Measurements from ENCODE around the gene GABBR1.

The GABBR1 gene

DNA sequence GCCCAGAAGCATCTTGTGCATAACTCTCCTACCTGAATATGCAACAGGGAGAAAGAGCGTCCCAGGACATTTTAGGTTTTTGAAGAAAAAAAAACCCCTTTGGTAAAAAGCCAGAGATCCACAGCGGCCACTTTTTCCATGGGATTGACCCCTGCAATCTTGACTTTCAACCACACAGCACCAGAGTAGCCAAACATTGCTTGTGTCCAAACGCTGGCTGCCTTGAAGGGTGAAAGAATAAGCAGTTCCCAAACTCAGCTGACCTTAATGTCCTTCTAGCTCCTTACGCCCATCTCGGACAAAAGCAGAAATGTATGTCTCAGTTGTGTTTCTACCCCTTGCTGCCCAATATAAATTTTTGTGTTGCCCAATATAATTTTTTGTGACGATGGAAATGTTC, 22.7 kb upstream of the GABBR1 start:
- in situ Hi-C loops (cut with HindIII; ENCODE audit: low sequenced_read_pairs): no loop called here

DNA sequence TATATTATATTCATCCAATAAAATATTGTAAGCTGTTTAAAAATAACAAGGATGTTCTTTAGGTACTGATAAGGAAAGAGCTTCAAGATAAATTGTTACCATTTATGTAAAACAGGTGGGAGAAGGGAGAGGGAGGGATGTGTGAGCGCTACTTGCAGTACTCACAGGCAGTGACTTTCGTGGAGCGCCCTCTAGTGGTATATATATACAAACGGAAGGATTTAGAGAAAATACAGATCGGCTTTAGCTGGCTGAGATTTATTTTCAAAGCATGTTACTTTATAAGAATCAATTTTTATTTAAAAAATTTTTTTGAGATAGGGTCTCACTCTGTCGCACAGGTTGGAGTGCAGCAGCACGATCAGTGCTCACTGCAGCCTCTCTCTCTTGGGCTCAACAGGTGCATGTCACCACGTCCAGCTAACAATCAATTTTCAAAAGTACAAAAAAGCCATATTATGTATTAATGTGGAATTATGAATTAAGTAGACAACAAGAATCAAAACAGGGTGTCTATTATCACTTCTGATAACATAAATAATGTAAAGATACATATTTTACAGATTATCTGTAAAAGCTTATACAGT, 20.6 kb upstream of the GABBR1 start:
- in situ Hi-C loops (cut with HindIII; ENCODE audit: low sequenced_read_pairs): no loop called here

DNA sequence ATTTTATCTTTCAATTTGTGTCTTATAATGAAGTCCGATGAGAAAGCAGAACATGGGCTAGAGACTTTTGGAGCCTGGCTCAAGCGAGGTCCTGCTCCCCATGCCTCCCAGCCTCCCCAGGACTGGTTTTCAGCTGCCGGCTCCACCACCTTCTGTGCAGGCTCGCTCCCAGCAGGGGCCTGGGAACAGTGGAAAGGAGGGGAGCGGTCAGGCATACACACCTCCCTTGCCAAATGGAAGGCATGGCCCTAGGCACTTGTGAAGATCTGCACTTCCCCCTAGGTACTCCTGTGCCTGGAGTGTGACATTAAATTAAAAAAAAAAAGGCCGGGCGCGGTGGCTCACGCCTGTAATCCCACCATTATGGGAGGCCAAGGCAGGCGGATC, 19.2 kb upstream of the GABBR1 start:
- in situ Hi-C loops (cut with HindIII; ENCODE audit: low sequenced_read_pairs): no loop called here

DNA sequence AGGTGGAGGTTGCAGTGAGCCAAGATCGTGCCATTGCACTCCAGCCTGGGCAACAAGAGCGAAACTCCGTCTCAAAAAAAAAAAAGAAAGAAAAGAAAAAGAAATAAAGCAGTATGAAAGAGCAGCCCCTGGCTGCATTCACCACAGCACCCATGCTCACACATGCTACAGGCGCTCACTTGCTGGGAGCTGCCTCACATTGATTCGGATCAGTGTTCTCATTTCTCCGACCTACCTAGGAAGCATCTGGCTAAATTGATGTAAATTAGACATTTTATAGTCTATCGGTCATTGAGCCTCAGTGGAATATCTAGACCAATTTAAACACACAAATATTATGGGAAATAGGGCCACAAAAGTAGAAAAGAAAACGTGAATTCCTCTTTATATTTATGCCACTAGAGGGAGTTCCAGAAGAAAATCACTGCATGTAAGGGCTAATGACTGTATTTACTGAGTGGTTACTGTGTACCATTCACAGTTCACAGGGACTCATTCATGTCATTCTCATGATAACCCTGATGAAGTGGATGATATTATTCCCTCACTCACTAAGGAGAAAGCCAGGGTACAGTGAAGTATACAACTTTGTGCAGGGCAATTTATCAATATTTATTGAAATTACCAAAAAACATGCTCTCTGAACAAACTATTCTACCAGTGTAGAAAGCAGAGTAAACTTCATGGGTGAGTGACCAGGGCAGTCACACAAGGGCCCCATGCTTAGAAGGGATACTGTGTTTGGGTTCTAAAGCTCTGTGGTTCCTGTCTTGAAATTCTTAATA, 18.6 kb upstream of the GABBR1 start:
- in situ Hi-C loops (cut with HindIII; ENCODE audit: low sequenced_read_pairs): no loop called here

DNA sequence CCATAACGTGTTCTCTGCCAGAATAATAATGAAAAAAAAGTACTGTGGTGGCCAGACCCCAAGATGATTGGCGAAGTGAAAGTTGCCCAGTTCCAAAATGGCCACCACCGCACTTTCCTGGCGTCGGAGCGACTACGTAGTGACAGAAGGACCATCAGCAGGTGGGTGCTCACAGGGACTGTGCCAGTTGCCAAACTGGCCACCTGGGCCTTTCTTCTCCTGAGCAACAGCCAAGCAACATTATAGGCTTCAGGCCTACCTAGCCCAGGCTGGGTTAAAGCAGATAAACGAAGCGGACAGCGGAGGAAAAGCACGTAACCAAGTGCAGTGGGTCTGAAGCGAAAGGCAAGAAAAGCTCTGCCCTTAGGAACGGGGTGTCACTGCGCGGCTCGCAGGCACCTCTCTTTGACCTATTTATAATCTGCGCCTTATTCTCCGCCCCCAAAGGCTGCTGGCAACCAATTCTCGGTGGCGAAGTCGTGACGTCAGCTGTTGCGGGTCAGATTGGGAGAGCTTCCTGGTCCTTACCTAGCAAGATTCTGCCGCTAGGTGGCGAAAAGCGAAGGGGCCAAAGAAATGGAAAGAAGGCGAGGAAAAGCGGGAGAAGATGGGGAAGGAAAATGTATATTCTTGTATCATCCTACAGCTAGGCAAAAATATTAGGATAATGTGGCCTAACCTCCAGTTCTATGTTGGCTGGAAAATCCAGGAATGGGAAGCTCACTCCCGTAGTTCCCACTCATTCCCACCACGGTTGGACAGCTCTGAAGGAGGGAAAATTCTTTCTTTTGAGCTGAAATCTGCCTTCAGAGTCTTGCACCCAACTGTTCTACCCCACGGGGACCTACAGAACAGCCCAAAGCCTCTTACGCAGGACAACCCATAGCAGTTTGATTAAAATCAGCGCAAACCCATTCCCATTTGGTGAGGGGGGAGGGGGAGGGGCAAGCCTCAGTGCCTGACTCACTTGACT, 17.0 kb upstream of the GABBR1 start:
- in situ Hi-C loops (cut with HindIII; ENCODE audit: low sequenced_read_pairs): no loop called here

DNA sequence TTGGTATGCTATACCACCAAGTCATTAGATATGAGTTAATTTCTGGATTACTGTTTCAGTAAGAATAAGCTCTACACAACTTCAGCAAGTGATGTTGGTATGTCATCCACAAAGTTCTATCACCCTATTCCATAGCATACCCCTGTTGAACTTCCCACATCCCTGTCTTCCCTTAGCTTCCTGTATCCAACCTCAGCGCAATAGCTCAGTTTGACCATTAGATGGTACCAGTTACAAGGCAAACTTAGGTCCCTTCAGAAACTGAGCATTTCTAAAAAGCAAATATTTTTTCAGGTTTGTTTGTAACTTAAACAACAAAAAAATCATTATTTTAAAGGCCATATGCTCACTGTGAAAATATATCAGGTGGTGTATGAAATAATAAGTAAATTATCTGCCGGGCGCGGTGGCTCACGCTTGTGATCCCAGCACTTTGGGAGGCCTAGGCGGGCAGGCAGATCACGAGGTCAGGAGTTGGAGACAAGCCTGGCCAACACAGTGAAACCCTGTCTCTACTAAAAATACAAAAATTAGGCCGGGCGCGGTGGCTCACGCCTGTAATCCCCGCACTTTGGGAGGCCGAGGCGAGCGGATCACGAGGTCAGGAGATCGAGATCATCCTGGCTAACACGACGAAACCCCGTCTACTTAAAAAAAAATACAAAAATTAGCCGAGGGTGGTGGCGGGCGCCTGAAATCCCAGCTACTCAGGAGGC, 15.1 kb upstream of the GABBR1 start:
- in situ Hi-C loops (cut with HindIII; ENCODE audit: low sequenced_read_pairs): no loop called here

DNA sequence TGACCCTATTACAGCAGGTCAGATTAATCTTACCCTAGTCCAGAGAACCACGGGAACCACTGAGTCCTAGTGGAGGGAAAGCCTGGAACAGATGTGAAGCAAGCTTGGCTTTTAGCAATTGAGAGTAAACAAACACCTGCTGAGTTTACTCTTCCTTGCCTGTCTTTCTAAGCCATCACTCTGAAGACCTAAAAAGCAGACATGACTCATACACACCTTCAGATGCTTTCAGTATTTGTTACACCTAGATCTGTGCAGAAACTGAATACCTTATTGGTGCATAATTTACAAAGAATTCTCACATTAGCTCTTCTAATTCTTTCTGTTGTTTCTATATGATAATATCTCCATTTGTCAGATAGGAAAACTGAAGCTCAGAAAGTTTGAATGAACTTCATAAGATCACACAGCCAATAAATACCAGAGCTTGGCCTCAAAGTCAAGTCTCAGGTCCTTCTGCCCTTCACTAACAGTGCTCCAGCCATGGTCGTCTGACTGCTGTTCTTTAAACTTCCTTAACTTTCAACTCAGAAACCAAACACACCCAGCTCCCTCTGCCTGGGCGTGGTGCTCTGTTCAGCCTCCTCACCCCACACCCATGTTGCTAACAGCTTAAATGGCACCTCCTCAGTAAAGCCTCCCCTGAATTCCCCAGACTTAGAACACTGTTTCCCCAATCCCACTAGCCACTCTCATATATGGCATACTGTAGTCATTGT, 8.6 kb upstream of the GABBR1 start:
- in situ Hi-C loops (cut with HindIII; ENCODE audit: low sequenced_read_pairs): loop anchor here (5.0 kb wide), 2 partner anchors 44 to 191 kb away; no protein-coding TSS in a partner anchor

DNA sequence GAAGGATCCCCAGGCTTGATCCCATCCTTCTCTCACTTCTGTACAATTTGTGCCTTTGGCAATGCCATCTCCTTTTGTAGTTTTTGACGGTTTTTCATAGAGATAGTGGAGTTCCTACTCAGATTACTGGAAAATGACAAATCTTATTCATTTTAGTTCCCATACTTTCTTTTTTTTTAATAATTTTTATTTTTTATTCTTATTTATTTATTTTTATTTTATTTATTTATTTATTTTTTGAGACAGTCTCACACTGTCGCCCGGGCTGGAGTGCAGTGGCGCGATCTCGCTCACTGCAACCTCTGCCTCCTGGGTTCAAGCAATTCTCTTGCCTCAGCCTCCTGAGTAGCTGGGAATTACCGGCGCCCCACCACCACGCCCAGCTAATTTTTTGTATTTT, 4.3 kb upstream of the GABBR1 start:
- in situ Hi-C loops (cut with HindIII; ENCODE audit: low sequenced_read_pairs): no loop called here

DNA sequence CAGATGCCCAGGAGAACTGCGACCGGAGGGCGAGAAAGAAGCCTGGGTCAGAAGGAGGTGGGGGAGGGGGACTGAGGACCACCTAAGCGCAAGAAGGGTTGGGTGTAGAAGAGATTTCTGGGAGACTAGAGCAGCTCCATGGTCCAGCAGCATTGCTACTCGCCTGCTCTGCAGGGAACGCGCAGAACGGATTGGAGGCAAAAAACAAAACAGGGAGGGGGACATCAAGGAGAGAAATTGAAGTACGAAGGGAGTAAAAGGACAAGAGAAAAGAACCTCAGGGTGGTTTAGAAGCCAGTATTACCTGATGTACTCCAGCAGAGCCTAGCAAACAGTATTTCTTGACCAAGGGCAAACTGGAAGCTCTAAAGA, 537 bp upstream of the GABBR1 start:
- in situ Hi-C loops (cut with HindIII; ENCODE audit: low sequenced_read_pairs): no loop called here

DNA sequence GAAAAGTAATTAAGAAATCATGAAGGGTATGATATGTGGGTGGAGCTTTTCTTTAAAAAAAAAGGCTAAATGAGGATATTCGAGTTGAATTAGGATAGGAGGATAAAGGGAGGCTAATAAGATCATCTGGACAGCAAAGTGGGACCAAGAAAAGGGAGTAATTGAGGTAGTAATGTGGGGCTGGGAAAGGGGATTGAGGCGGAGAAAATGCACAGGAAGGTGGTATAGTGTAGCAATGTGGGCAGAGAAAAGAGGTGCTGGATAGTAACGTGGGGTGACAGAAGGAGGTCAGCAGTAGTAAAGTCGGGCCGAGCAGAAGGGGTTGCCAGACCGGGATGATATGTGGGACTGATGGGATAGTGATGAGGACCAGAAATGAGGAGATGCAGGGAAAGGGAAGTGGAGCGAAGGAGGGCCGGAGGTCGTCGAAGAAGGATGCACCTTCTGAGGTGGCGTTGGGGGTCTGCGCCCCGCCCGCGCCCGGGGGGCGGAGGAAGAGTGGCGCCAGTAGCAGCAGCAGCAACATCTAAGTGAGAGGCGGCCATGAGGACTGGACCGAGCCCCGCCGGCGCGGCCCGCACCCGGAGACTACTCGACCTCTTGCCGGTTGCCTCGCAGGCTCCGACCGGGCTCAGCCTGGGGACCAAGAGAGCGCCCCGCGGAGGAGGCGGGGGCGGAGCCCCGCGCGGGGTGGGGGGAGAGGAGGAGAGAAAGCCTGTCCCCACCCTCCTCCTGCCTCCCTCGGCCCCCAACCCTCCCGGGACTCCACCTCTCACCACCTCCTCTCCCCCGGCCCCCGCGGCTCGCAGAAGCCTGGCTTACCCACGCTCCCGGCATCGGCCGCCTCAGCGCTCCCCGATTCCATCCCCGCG, 887 bp downstream of the GABBR1 start:
- in situ Hi-C loops (cut with HindIII; ENCODE audit: low sequenced_read_pairs): no loop called here

DNA sequence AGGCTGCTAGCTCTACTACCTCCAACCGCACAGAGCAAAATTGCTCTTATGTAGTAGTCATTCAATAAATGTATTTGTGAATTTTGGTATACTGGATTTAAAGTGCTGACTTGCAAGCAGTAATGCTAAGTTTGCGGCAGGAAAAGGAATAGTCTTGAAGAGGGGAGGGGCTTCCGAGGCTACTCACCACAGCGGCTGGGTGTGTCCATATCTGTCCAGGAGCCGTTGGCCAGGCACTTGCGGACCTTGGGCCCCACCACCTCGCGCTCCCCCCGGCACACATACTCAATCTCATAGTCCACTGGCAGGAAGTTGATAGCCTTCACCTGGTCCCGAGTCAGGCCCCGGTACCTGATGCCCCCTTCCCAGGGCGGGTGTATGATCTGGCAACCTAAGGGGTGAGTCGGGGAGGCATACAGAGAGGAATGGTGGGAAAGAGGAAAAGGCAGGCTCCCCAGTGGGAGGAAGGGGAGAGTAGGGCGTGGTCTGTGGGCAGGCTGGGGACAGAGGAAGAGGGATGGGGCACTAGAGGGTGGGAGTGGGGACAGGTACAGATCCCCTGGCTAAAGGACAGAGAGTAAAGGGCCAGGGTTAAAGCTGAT, 1.7 kb downstream of the GABBR1 start:
- in situ Hi-C loops (cut with HindIII; ENCODE audit: low sequenced_read_pairs): no loop called here

DNA sequence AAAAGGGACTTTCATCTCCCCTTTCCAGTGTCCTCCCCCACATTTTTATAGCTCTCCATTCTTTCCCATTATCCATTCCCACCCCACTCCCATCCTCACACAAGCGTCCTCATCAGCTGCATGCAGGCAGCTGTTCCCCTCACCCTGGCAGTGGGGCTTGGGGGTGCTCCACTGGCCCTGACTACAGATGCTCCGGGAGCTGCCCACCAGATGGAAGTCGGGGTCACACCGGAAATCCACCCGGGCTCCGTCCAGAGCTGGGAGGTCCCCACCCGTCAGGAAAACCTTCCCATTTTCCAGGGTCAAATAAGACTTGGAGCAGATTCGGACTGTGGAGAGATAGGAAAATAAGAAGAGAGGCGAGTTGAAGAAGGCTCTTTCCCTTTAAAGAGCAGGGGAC, 2.7 kb downstream of the GABBR1 start:
- in situ Hi-C loops (cut with HindIII; ENCODE audit: low sequenced_read_pairs): no loop called here

DNA sequence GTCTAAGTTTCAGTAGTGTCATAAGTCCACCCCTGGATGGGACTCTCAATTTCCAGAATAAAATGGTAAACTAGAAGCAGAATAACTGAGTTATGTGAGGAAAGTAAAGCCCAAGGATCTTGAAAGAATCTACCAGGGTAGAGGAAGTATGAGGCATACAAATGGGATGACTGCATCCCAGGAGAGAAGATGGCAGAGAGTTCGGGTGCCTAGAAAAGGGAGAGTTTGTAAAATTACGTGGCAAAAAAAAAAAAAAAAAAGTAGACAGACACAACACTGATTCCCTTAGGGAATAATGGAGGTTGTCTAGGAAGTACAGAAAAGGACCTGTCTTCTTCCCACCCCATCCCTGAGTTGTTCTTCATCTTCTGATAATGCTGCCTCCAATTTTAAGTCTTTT, 3.4 kb downstream of the GABBR1 start:
- in situ Hi-C loops (cut with HindIII; ENCODE audit: low sequenced_read_pairs): no loop called here

DNA sequence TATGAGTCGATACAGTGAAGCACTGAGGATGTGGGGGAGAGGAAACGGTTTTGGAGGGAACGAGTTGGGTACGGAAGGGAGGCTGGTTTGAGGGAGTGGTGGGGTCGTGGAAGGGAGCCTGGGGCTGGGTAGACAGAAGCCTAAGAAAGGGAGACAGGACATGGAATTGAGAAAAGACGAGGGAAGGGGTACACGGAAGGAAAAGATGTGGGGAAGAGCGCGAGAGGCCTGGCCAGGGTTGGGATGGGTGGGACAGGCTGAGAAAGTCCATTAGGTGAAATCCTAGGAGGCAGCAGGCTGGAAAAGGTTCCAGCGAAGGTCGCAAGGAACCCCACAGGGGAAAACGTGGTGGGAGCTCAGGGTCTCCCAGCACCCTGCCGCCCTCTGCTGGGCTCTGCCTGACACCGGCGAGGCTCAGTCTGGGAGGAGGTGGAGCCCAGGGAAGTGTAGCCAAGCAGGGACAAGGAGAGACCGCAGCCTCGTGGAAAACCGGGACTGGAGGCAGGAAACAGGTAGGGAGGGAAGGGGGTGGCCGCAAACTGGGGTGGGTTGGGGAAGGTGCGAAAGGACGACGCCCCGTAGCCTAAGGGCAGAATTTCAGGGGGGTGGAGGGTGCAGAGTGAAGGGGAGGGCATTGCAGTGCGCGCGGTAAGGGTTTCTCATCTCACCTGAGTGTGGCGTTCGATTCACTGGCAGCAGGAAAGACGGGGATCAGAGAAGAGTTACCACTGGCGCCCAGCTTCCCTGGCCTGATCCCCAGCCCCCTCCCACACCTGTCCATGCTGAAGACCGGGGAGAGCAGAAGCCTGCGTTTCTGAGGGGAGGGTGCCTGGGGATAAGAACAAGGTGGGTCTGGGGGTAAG, 4.3 kb downstream of the GABBR1 start:
- in situ Hi-C loops (cut with HindIII; ENCODE audit: low sequenced_read_pairs): no loop called here

DNA sequence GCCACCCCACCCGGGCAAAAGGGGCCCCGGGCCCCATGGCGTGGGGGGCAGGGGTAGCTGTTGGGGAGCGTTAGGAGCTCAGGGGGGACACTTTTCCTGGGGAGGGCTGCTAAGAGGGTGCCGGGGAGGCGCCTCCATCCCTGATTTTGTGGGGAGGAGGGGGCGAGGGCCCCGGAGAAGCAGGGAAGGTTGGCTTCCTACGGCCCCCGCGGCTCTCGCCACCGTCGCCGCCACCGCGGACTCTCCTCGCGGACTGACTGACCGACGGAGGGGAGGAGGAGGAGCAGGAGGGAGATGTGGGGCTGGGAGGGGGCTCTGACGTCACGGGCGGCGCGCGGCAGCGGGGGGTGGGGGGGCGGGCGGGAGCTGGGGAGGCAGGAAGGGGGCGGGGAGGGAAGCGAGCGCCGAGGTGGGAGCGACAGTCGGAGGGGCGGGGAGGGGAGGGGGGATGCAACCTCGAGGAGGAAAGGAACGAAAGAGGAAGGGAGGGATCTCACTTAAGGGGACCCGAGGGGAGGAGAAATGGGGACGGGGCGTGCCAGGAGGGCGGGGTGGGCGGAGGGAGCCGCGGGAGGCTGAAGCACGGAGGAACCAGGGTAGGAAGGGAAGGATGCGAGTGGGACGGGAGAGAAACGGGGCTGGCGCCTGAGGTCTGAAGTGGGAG, 5.1 kb downstream of the GABBR1 start:
- in situ Hi-C loops (cut with HindIII; ENCODE audit: low sequenced_read_pairs): no loop called here

DNA sequence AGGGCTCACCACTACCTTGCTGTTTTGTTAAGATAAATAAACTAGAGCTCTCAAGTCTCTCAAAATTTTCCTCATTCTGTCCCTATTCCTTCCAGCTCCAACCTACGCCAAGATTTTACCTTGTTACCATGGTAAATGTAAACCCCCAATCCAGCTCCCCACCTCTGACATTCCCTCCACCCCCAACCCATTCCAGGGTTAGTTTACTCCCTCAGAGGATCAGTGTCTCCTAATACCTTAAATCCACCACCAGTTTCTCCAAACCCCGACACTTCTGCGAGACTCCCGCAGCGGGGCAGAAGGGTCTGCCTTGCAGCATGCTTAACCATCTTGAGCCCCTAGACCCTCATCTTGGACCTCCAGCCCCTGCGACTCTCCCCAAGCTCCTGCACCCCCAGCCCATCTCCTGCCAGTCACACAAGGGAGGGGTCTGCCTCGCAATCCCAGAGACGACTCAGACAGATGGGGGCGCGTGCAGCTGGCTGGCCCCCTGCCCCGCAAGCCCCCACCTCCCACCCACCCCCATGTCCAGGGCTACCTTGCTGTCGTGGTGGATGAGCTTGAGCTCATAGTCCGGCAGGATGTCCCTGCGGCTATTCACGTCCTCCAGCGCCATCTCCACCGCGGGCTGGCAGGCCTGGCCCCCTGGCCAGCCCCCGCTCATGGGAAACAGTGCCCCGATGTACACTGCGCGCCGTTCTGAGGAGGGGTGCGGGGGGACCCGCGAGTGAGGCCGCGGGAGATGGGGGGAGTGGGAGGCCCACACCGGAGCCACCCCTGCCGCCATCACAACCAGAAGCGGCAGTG, 5.8 kb downstream of the GABBR1 start:
- in situ Hi-C loops (cut with HindIII; ENCODE audit: low sequenced_read_pairs): no loop called here

Data from endothelial cell of hepatic sinusoid (primary cell).